ENCODE data around the gene TMEM203. TPM values are rescaled to one million over a fixed set of nuclear protein-coding genes. Genes with fewer than 3 reads are reported as not detected.

Gene TMEM203
- total RNA-seq, 1 donor from 2014 or later, result 47.6 TPM

GRCh38 chr9:137159105-137160053, 46.1 kb downstream of the TMEM203 start:
- Histone ChIP-seq H3K36me3 (no peaks in the 10 kb centered on the region), H3K27me3 (ENCODE audit: low read depth) (peaks cover 100% of the 10 kb centered on the region), H3K4me1 (peaks cover 27% of the 10 kb centered on the region), H3K4me3 (no peak overlapping the region), H3K27ac (replicated peaks) (no peak overlapping the region), H3K9me3 (replicated peaks) (no peaks in the 10 kb centered on the region)
- TF ChIP-seq CTCF (IDR thresholded peaks at IDR 0.05; ENCODE audit: borderline replicate concordance), result no peak
- no peak for DNase-seq
- intact Hi-C loops (cut with micrococcal nuclease), result no loop called here

GRCh38 chr9:137158625-137159024, 46.8 kb downstream of the TMEM203 start:
- Histone ChIP-seq H3K4me3 (no peak overlapping the region), H3K27me3 (ENCODE audit: low read depth) (peaks cover 100% of the 10 kb centered on the region)
- intact Hi-C loops (cut with micrococcal nuclease), result no loop called here

GRCh38 chr9:137157618-137158415, 47.6 kb downstream of the TMEM203 start:
- Histone ChIP-seq H3K27me3 (ENCODE audit: low read depth) (peaks cover 100% of the 10 kb centered on the region), H3K27ac (replicated peaks) (no peak overlapping the region), H3K36me3 (no peaks in the 10 kb centered on the region), H3K4me3 (no peak overlapping the region), H3K4me1 (peaks cover 19% of the 10 kb centered on the region), H3K9me3 (replicated peaks) (no peaks in the 10 kb centered on the region)
- no peak for DNase-seq
- intact Hi-C loops (cut with micrococcal nuclease), result no loop called here
- no peak for TF ChIP-seq CTCF (IDR thresholded peaks at IDR 0.05; ENCODE audit: borderline replicate concordance)

More at GRCh38 chr9:137158625-137159024, 46.8 kb downstream of the TMEM203 start:
- TF ChIP-seq CTCF (IDR thresholded peaks at IDR 0.05; ENCODE audit: borderline replicate concordance), result no peak
- Histone ChIP-seq H3K4me1 (peaks cover 27% of the 10 kb centered on the region), H3K36me3 (no peaks in the 10 kb centered on the region), H3K9me3 (replicated peaks) (no peaks in the 10 kb centered on the region), H3K27ac (replicated peaks) (no peak overlapping the region)
- no peak for DNase-seq

- peaks cover 94% of the 10 kb centered on the region for H3K27me3 ChIP-seq (ENCODE audit: low read depth)
- H3K9me3 ChIP-seq (replicated peaks), result no peaks in the 10 kb centered on the region
- TF ChIP-seq CTCF (IDR thresholded peaks at IDR 0.05; ENCODE audit: borderline replicate concordance), result no peak
- peaks cover 9% of the 10 kb centered on the region for H3K4me1 ChIP-seq
- H3K27ac ChIP-seq (replicated peaks), result no peak overlapping the region
- peak; percentile 30 for DNase-seq
- intact Hi-C loops (cut with micrococcal nuclease), result no loop called here
- H3K36me3 ChIP-seq, result no peaks in the 10 kb centered on the region
- peak overlapping the region; percentile 42 for H3K4me3 ChIP-seq
Observed at GRCh38 chr9:137156567-137157375, 48.7 kb downstream of the TMEM203 start.

Small RNAs within 50 kb of the gene (microRNA-seq; reads per million reads assigned to microRNA genes)
- gene MIR3621, result not detected

Other genes with a start within 250 kb of the TMEM203 start
- 3,579 TPM for gene PTGDS, start 228.1 kb downstream of the TMEM203 start, total RNA-seq
- 11.7 TPM for gene LCNL1, start 222.7 kb downstream of the TMEM203 start, total RNA-seq
- gene PAXX, start 213.2 kb downstream of the TMEM203 start, total RNA-seq, result 19.8 TPM
- gene CLIC3, start 209.1 kb downstream of the TMEM203 start, total RNA-seq, result 1.6 TPM
- 29.9 TPM for gene ABCA2, start 177.4 kb downstream of the TMEM203 start, total RNA-seq
- not detected for gene FUT7, start 173.6 kb downstream of the TMEM203 start, total RNA-seq
- gene NPDC1, start 159.5 kb downstream of the TMEM203 start, total RNA-seq, result 63.9 TPM
- 1.5 TPM for gene ENTPD2, start 151.6 kb downstream of the TMEM203 start, total RNA-seq
- 0.25 TPM for gene SAPCD2, start 135.1 kb downstream of the TMEM203 start, total RNA-seq
- gene UAP1L1, start 128.1 kb downstream of the TMEM203 start, total RNA-seq, result 11.5 TPM
- 20.6 TPM for gene MAN1B1, start 118.7 kb downstream of the TMEM203 start, total RNA-seq
- gene DPP7, start 90.9 kb downstream of the TMEM203 start, total RNA-seq, result 130 TPM
- gene GRIN1, start 66.5 kb downstream of the TMEM203 start, total RNA-seq, result not detected
- not detected for gene LRRC26, start 35.6 kb downstream of the TMEM203 start, total RNA-seq
- gene TMEM210, start 33.6 kb downstream of the TMEM203 start, total RNA-seq, result not detected
- gene ANAPC2, start 17.1 kb downstream of the TMEM203 start, total RNA-seq, result 34.7 TPM
- 72.3 TPM for gene SSNA1, start 17.0 kb downstream of the TMEM203 start, total RNA-seq
- 18.0 TPM for gene TPRN, start 4.9 kb downstream of the TMEM203 start, total RNA-seq
- 6.5 TPM for gene NDOR1, start 52 bp upstream of the TMEM203 start, total RNA-seq
- gene RNF208, start 16.6 kb upstream of the TMEM203 start, total RNA-seq, result 31.5 TPM
- gene CYSRT1, start 19.5 kb upstream of the TMEM203 start, total RNA-seq, result 0.27 TPM
- not detected for gene RNF224, start 21.9 kb upstream of the TMEM203 start, total RNA-seq
- gene SLC34A3, start 25.3 kb upstream of the TMEM203 start, total RNA-seq, result not detected
- gene TUBB4B, start 35.6 kb upstream of the TMEM203 start, total RNA-seq, result 463 TPM
- 0.58 TPM for gene STPG3, start 45.6 kb upstream of the TMEM203 start, total RNA-seq
- 35.2 TPM for gene NELFB, start 49.7 kb upstream of the TMEM203 start, total RNA-seq
- gene TOR4A, start 72.1 kb upstream of the TMEM203 start, total RNA-seq, result 16.3 TPM
- 5.1 TPM for gene NRARP, start 96.6 kb upstream of the TMEM203 start, total RNA-seq
- 9.2 TPM for gene EXD3, start 217.5 kb upstream of the TMEM203 start, total RNA-seq
- 2.0 TPM for gene NOXA1, start 217.7 kb upstream of the TMEM203 start, total RNA-seq
- gene ENTPD8, start 235.7 kb upstream of the TMEM203 start, total RNA-seq, result not detected

All from left ventricle myocardium inferior (tissue), 1 donor.